Activated CD4-positive, alpha-beta T cell treated with anti-CD3 and anti-CD28 coated beads, Interleukin-2, Interleukin-6, amounts not matched to agents 100 ng/mL and 50 ng/mL, durations not matched to agents 16 hours and 8 hours (primary cell): ENCODE data around the gene SEC24A.
"Not testable (repeated sequence)": the region's sequence is repeated elsewhere in the genome, so short reads cannot be mapped to it uniquely, and the experiment has no call there.

Experiments
- DNase-seq: peaks from one replicate; pipeline ENCODE4 v3.0.0-alpha.2; 2020

Gene SEC24A

DNA sequence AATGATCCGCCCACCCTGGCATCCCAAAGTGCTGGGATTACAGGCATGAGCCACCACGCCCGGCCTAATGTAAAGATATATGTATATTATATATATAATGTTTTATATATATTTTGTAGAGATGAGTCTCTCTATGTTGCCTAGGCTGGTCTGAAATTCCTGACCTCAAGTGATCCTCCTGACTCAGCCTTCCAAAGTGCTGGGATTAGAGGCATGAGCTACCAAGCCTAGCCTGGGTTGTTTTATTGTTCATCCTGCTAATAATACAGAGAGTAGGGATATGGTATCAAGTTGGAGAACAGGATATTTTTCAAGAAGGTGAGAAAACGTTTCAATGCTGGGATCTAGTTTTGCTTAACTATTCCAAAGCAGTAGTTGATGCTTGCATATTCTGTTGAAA lies 2.9 kb downstream of the SEC24A start:
- no peak for DNase-seq

DNA sequence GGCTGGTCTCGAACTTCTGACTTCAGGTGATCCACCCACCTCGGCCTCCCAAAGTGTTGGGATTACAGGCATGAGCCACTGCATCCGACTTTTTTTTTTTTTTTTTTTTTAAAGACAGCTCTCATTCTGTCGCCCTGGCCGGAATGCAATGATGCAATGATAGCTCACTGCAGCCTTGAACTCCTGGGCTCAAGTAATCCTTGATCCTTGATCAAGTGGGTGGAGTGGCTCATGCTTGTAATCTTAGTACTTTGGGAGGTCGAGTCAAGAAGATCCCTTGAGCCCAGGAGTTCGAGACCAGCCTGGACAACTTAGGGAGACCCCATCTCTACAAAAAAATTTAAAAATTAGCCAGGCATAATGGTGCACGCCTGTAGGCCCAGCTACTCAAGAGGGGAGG lies 8.1 kb downstream of the SEC24A start:
- no peak for DNase-seq

DNA sequence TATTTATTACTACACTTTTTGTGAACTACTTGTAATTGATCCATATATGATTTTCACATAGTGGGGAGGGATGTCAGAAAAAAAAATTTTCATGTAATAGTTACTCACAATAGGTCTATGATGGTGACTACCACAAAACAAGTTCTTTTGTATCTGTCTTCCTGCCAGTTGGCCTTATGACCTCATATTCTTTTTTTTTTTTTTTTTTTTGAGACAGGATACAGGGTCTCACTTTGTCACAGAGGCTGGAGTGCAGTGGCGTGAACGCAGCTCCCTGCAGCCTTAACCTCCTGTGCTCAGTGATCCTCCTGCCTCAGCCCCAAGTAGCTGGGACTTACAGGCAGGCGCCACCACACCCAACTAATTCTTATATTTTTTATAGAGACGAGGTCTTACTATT lies 10.9 kb downstream of the SEC24A start:
- no peak for DNase-seq

DNA sequence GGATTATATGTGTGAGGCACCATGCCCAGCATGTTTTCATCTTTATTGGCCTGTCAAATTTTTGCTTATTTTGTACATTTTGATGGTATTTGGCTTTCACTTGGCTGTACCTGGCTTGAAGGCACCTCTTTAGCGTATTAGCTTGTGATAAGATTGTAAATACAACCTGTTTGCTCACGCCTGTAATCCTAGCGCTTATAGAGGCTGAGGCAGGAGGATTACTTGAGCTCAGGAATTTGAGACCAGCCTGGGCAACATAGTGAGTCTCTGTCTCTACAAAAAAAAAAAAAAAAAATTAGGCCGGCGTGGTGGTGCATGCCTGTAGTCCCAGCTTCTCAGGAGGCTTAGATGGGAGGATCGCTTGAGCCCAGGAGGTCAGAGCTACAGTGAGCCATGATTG lies 11.3 kb downstream of the SEC24A start:
- no peak for DNase-seq

DNA sequence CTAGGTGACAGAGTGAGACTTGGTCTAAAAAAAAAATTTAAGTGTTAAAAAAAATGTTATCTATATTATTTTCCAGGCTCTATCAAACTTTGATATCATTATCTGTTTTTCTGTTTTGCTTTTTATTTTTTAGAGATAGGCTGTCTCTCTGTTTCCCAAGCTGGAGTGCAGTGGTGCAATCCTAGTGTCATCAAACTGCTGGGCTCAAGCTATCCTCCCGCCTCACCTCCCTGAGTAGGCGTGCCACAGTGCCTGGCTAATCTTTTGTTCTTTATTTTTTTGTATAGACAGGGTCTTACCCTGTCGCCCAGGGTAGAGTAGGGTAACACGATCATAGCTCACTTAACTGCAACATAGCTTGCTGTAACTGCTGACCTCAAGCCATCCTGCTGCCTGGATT lies 14.4 kb downstream of the SEC24A start:
- DNase-seq: no peak

- DNase-seq: no peak
Measured at GRCh38 chr5:134664448-134664847, 15.9 kb downstream of the SEC24A start.

- not testable (repeated sequence) for DNase-seq
Measured at GRCh38 chr5:134673546-134673945, 25.0 kb downstream of the SEC24A start.

DNA sequence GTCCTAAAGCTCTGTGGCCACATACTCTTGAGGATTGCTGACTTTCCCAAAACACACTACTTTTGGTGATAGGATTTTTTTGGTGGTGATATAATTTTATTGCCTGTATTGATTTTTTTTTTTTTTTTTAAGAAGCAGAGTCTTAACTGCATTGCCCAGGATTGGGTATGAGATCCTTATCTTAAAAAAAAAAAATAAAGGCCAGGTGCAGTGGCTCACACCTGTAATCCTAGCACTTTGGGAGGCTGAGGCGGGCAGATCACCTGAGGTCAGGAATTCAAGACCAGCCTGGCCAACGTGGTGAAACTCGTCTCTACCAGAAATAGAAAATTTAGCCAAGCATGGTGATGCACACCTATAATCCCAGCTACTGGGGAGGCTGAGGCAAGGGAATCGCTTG lies 28.8 kb downstream of the SEC24A start:
- not testable (repeated sequence) for DNase-seq

GRCh38 chr5:134690144-134690543 lies 41.6 kb downstream of the SEC24A start:
- not testable (repeated sequence) for DNase-seq

DNA sequence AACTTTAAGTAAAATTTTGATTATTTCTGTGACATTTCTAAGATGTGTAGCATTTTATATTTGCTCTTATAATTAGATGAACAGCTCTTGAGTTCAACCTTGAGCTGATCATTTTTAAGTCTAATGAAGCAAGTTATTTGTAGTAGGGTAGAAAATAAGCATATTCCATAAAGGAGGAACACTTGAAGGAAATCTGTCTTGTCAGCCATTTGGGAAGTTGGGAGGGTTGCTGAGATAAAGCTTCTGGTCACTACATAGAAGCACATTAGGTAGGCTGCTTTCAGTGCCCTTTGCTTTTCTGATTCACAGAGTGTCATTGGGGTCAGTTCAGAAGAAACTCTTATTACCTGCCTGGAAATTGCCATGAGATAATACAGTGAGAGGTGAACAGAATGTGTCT lies 44.1 kb downstream of the SEC24A start:
- DNase-seq: no peak

DNA sequence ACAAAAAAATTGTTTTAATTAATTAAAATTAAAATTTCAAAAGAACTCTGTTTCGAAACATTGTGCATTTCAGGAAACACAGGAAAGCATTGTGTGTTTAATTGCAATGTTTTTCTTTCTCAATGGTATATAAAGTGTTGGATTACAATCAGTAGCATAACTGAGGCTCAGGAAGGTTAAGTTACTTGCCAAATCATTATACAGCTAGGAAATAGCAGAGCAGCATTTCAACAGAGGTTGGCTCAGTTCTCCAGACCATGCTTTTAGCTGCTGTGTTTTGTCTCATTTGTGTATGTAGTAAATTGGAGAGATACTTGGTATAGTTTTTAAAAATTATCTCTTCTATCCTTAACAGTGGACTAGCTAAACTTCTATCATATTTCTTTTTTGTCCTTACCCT lies 59.7 kb downstream of the SEC24A start:
- no peak for DNase-seq

- no peak for DNase-seq
Measured at GRCh38 chr5:134714120-134714519, 65.5 kb downstream of the SEC24A start.

GRCh38 chr5:134714541-134714940 lies 66.0 kb downstream of the SEC24A start:
- DNase-seq: no peak

GRCh38 chr5:134715466-134715865 lies 66.9 kb downstream of the SEC24A start:
- not testable (repeated sequence) for DNase-seq

DNA sequence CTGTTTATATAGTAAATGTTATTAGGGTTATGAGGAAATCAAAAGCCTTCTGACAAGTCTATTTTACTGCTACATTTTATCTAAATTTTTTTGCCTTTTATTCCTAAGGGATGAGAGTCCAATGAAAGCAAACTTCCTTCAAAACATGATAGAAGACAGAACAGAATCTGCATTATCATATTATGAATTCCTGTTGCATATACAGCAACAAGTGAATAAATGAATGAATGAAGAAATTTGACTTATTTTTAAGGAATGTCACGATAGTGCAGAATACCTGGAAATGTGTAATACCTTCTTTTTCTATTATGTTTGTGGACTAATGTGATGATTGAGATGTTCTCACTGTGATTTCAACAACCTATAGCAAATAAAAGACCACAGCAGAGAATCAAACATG lies 76.3 kb downstream of the SEC24A start:
- no peak for DNase-seq

DNA sequence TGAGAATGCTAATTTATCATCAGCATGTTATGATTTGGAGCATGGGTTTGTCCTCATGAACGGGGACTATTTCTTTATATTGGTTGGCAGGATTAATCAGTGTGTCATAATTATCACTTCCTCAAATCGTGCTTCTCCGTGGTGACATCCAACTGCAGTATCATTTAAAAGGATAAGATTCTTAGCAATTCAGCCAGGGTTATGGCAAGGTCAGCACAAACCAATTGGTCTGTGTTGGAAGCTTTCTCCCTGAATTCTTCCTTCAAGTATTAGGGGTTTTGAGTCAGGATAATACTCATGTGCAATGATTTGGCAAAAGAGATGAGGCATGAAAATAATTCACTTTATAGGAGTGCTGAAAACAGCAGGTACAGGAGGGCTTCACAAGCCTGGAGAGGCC lies 84.2 kb downstream of the SEC24A start:
- DNase-seq: no peak

- no peak for DNase-seq
Measured at GRCh38 chr5:134735243-134735642, 86.7 kb downstream of the SEC24A start.

DNA sequence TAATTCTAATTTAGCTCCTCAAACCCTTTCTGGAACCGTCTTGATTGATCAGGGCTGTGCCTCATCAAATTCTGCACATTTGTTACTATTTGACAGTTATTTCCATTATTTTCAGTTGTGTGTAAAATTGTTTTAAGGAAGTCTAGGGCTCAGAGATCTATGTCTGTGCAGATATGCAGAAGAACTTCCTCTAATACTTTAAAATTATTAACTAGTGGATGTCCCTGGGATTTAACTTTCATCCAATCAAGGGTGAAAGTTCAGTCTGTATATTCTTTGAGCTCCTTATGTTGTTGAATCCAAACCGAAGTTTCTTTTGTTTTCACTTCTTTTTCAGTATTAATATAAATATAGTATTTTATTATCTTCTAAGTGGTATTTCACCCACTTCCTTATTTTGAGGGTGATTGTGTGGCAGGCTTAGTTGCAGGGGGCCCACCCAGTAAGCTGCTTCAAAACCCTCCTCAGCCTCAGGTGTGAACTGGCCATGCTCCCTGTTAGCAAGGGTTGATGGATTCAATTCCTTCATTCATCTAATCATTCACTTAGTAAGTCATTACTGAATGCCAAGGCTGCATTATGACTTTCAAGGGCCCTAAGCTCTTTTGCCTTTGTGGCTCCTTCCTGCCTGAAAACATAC lies 87.7 kb downstream of the SEC24A start:
- DNase-seq: no peak

GRCh38 chr5:134738133-134738962 lies 89.8 kb downstream of the SEC24A start, which contains the start of gene CAMLG:
Gene CAMLG (plus strand): TSS chr5:134738548. CDS start chr5:134738621, 73 bp downstream.
- DNase-seq: peak; percentile 99

- DNase-seq: peak; percentile 42
Measured at GRCh38 chr5:134738963-134739661, 90.5 kb downstream of the SEC24A start.

GRCh38 chr5:134741052-134741451 lies 92.5 kb downstream of the SEC24A start:
- DNase-seq: no peak

DNA sequence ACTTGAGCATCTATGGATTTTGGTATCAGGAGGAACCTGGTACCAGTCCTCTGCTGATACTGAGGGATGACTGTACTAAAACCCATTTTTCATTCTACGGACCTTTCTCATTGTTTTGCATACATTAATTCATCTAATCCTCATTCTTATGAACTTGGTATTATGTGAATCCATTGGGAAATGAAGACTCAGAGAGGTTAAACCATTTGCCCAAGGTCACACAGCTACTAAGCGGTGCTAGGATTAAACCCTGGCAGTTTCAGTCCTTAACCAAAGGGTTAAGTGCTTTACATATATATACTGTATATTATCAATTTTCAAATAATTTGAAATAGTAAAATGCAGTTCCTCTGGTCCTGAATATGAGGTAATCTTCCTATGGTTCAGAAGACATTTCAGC lies 93.5 kb downstream of the SEC24A start:
- no peak for DNase-seq

- DNase-seq: no peak
Measured at GRCh38 chr5:134749415-134749814, 100.8 kb downstream of the SEC24A start.

GRCh38 chr5:134758176-134758503 lies 109.6 kb downstream of the SEC24A start:
- no peak for DNase-seq
